ENCODE measurements around the gene FOCAD. TPM values are rescaled to one million over a fixed set of nuclear protein-coding genes. Genes with fewer than 3 reads are reported as not detected.

FOCAD gene
- total and polyA plus RNA-seq, 2 of the 8 experiments (the other 6 are each of a cell fraction or from before 2014, with no cell fraction given) = 22.0 to 38.4 TPM

- TF ChIP-seq SAP30 (IDR thresholded peaks at IDR 0.05; ENCODE audit: insufficient read depth, insufficient replicate concordance, low read length) (no peak), YY1 (IDR thresholded peaks at IDR 0.05; ENCODE audit: low read depth, low read length) (no peak), BACH1 (IDR thresholded peaks at IDR 0.05; ENCODE audit: low read length) (no peak), SRF (IDR thresholded peaks at IDR 0.05; ENCODE audit: low read depth, low read length) (no peak), BCL11A (IDR thresholded peaks at IDR 0.05; ENCODE audit: low read depth in 2 of 2, low read length in 2 of 2) (no peak)
Observed at GRCh38 chr9:20701060-20701459, 17.0 kb downstream of the FOCAD start (continued).

Measured in H1 (cell line).